Measurements from ENCODE around the gene TIMM29. TPM values are rescaled to one million over a fixed set of nuclear protein-coding genes. Genes with fewer than 3 reads are reported as not detected.
A peak's percentile ranks its signal among the peaks of the same experiment; 100 is the strongest.
"Not testable (repeated sequence)": the region's sequence is repeated elsewhere in the genome, so short reads cannot be mapped to it uniquely, and the experiment has no call there.

Gene TIMM29
- total and polyA plus RNA-seq, 7 experiments from 2014 or later, result 15.8 to 47.5 (median 27.1) TPM

- Histone ChIP-seq H3K9me3 (ENCODE audit: control insufficient read depth in 2 of 3, low read length in 3 of 3) (no peaks in the 10 kb centered on the region), H3K36me3 (ENCODE audit: control insufficient read depth in 2 of 3, insufficient read depth in 3 of 3, low read length in 3 of 3) (peaks cover 0 to 3% (median 0%) of the 10 kb centered on the region in 3 experiments), H3K4me1 (ENCODE audit: control insufficient read depth in 2 of 2, insufficient read depth in 2 of 2, low read length in 2 of 2) (no peaks in the 10 kb centered on the region), H3K27me3 (ENCODE audit: control insufficient read depth in 2 of 2, insufficient read depth in 2 of 2, low read length in 2 of 2) (no peaks in the 10 kb centered on the region), H3K4me3 (ENCODE audit: low read length) (no peak overlapping the region), H3K27ac (ENCODE audit: low read depth, low read length) (no peak overlapping the region)
- ATAC-seq, result no peak
- intact Hi-C loops (cut with micrococcal nuclease), result loop anchor here (1.0 to 5.0 kb wide), 2 partner anchors 102 to 196 kb away; no protein-coding TSS in a partner anchor
- Mint-ChIP-seq H3K9me3 (no peaks in the 10 kb centered on the region), H3K27me3 (no peaks in the 10 kb centered on the region), H3K36me3 (peaks cover 0 to 3% (median 0%) of the 10 kb centered on the region in 5 donors), H3K27ac (peak overlapping the region in 1 of 9 donors; percentile 51), H3K4me3 (no peak overlapping the region), H3K4me1 (peaks cover 5 to 17% (median 12%) of the 10 kb centered on the region in 7 donors)
- POLR2A ChIA-PET, result no interaction called here
- DNase-seq, result no peak
- CTCF ChIA-PET, result interaction anchor here (1.2 to 2.1 kb wide), 3 partner anchors 34 to 94 kb away, joined by 3 to 5 read pairs (median 4); no protein-coding TSS in a partner anchor
Measured at GRCh38 chr19:10935371-10936059, 6.9 kb downstream of the TIMM29 start.

GRCh38 chr19:10936661-10937084, 8.1 kb downstream of the TIMM29 start:
- no peaks in the 10 kb centered on the region for H3K27me3 Mint-ChIP-seq
- ChIA-PET CTCF (interaction anchor here (0.6 to 2.1 kb wide), 10 partner anchors 24 to 522 kb away, joined by 3 to 5 read pairs (median 4); no protein-coding TSS in a partner anchor), POLR2A (interaction anchor here (0.6 to 1.0 kb wide), 2 partner anchors 49 to 429 kb away, joined by 3 to 4 read pairs; no protein-coding TSS in a partner anchor)
- peaks cover 0 to 3% (median 0%) of the 10 kb centered on the region in 5 donors for H3K36me3 Mint-ChIP-seq
- H3K9me3 Mint-ChIP-seq, result no peaks in the 10 kb centered on the region
- ATAC-seq (peak; percentile 89), DNase-seq (peak in 7 of 9 donors; percentile 40 to 69 (median 62))
- no peaks in the 10 kb centered on the region for H3K27me3 ChIP-seq (ENCODE audit: control insufficient read depth in 2 of 2, insufficient read depth in 2 of 2, low read length in 2 of 2)
- intact Hi-C loops (cut with micrococcal nuclease), result loop anchor here (1.0 to 5.0 kb wide), 2 partner anchors 101 to 195 kb away; no protein-coding TSS in a partner anchor
- peak overlapping the region in 4 of 10 donors; percentile 5 to 48 (median 38) for H3K4me3 Mint-ChIP-seq
- no peak overlapping the region for H3K27ac ChIP-seq (ENCODE audit: low read depth, low read length)
- no peak overlapping the region for H3K4me3 ChIP-seq (ENCODE audit: low read length)
- peak overlapping the region in 2 of 9 donors; percentile 34 to 55 for H3K27ac Mint-ChIP-seq
- peaks cover 0 to 13% (median 8%) of the 10 kb centered on the region in 7 donors for H3K4me1 Mint-ChIP-seq
- no peaks in the 10 kb centered on the region for H3K9me3 ChIP-seq (ENCODE audit: control insufficient read depth in 2 of 3, low read length in 3 of 3)
- H3K4me1 ChIP-seq (ENCODE audit: control insufficient read depth in 2 of 2, insufficient read depth in 2 of 2, low read length in 2 of 2), result no peaks in the 10 kb centered on the region
- H3K36me3 ChIP-seq (ENCODE audit: control insufficient read depth in 2 of 3, insufficient read depth in 3 of 3, low read length in 3 of 3), result no peaks in the 10 kb centered on the region

GRCh38 chr19:10941649-10942048, 13.0 kb downstream of the TIMM29 start:
- H3K4me1 ChIP-seq (ENCODE audit: control insufficient read depth in 2 of 2, insufficient read depth in 2 of 2, low read length in 2 of 2); H3K9me3 ChIP-seq (ENCODE audit: control insufficient read depth in 2 of 3, low read length in 3 of 3); ATAC-seq; POLR2A ChIA-PET; H3K27ac ChIP-seq (ENCODE audit: low read depth, low read length); H3K4me3 ChIP-seq (ENCODE audit: low read length); DNase-seq; H3K36me3 ChIP-seq (ENCODE audit: control insufficient read depth in 2 of 3, insufficient read depth in 3 of 3, low read length in 3 of 3); H3K4me3 Mint-ChIP-seq; H3K27ac Mint-ChIP-seq; H3K27me3 ChIP-seq (ENCODE audit: control insufficient read depth in 2 of 2, insufficient read depth in 2 of 2, low read length in 2 of 2); H3K9me3 Mint-ChIP-seq; H3K36me3 Mint-ChIP-seq; H3K27me3 Mint-ChIP-seq: not testable (repeated sequence)
- CTCF ChIA-PET, result interaction anchor here (0.6 to 1.8 kb wide), 17 partner anchors 8 to 320 kb away, joined by 3 to 9 read pairs (median 3); no protein-coding TSS in a partner anchor
- peaks cover 0 to 12% (median 8%) of the 10 kb centered on the region in 7 donors for H3K4me1 Mint-ChIP-seq
- intact Hi-C loops (cut with micrococcal nuclease), result loop anchor here (1.0 to 2.0 kb wide), 6 partner anchors 13 to 190 kb away; partner anchors contain the start of genes SMARCA4 (in 1 of the 2), TIMM29 (in 1 of the 2) and YIPF2 (in 1 of the 2)

GRCh38 chr19:10943412-10943811, 14.8 kb downstream of the TIMM29 start:
- H3K4me1 Mint-ChIP-seq; H3K9me3 ChIP-seq (ENCODE audit: control insufficient read depth in 2 of 3, low read length in 3 of 3); ATAC-seq; H3K27ac Mint-ChIP-seq; POLR2A ChIA-PET; H3K36me3 ChIP-seq (ENCODE audit: control insufficient read depth in 2 of 3, insufficient read depth in 3 of 3, low read length in 3 of 3); H3K4me3 ChIP-seq (ENCODE audit: low read length); H3K27me3 Mint-ChIP-seq; DNase-seq; H3K36me3 Mint-ChIP-seq; H3K9me3 Mint-ChIP-seq; H3K27ac ChIP-seq (ENCODE audit: low read depth, low read length); H3K4me3 Mint-ChIP-seq; H3K4me1 ChIP-seq (ENCODE audit: control insufficient read depth in 2 of 2, insufficient read depth in 2 of 2, low read length in 2 of 2); H3K27me3 ChIP-seq (ENCODE audit: control insufficient read depth in 2 of 2, insufficient read depth in 2 of 2, low read length in 2 of 2): not testable (repeated sequence)
- CTCF ChIA-PET, result interaction anchor here (0.5 to 0.9 kb wide), 3 partner anchors 55 to 79 kb away, joined by 3 read pairs; no protein-coding TSS in a partner anchor
- intact Hi-C loops (cut with micrococcal nuclease), result loop anchor here (2.0 kb wide), 3 partner anchors 15 to 67 kb away; partner anchors contain the start of genes SMARCA4 (in 1 of the 2), TIMM29 (in 1 of the 2) and YIPF2 (in 1 of the 2)

GRCh38 chr19:10945264-10945663, 16.7 kb downstream of the TIMM29 start:
- no peak overlapping the region for H3K27ac ChIP-seq (ENCODE audit: low read depth, low read length)
- H3K9me3 Mint-ChIP-seq, result no peaks in the 10 kb centered on the region
- DNase-seq (no peak), ATAC-seq (no peak)
- H3K4me1 Mint-ChIP-seq, result peaks cover 0 to 9% (median 5%) of the 10 kb centered on the region in 7 donors
- POLR2A ChIA-PET, result interaction anchor here (0.5 kb wide), 1 partner anchor 16 kb away, joined by 3 read pairs; no protein-coding TSS in a partner anchor
- CTCF ChIA-PET, result interaction anchor here (1.3 kb wide), 1 partner anchor 91 kb away, joined by 5 read pairs; no protein-coding TSS in a partner anchor
- no peaks in the 10 kb centered on the region for H3K4me1 ChIP-seq (ENCODE audit: control insufficient read depth in 2 of 2, insufficient read depth in 2 of 2, low read length in 2 of 2)
- H3K36me3 ChIP-seq (ENCODE audit: control insufficient read depth in 2 of 3, insufficient read depth in 3 of 3, low read length in 3 of 3), result no peaks in the 10 kb centered on the region
- H3K4me3 Mint-ChIP-seq, result no peak overlapping the region
- no peaks in the 10 kb centered on the region for H3K36me3 Mint-ChIP-seq
- no peaks in the 10 kb centered on the region for H3K27me3 Mint-ChIP-seq
- intact Hi-C loops (cut with micrococcal nuclease), result no loop called here
- H3K9me3 ChIP-seq (ENCODE audit: control insufficient read depth in 2 of 3, low read length in 3 of 3), result no peaks in the 10 kb centered on the region
- H3K27me3 ChIP-seq (ENCODE audit: control insufficient read depth in 2 of 2, insufficient read depth in 2 of 2, low read length in 2 of 2), result no peaks in the 10 kb centered on the region
- no peak overlapping the region for H3K27ac Mint-ChIP-seq
- H3K4me3 ChIP-seq (ENCODE audit: low read length), result no peak overlapping the region

- no peaks in the 10 kb centered on the region for H3K4me1 ChIP-seq (ENCODE audit: control insufficient read depth in 2 of 2, insufficient read depth in 2 of 2, low read length in 2 of 2)
- no peak overlapping the region for H3K4me3 ChIP-seq (ENCODE audit: low read length)
- ChIA-PET POLR2A (no interaction called here), CTCF (no interaction called here)
- H3K27me3 ChIP-seq (ENCODE audit: control insufficient read depth in 2 of 2, insufficient read depth in 2 of 2, low read length in 2 of 2), result no peaks in the 10 kb centered on the region
- Mint-ChIP-seq H3K4me1 (peaks cover 0 to 6% (median 2%) of the 10 kb centered on the region in 7 donors), H3K27ac (no peak overlapping the region), H3K27me3 (no peaks in the 10 kb centered on the region), H3K4me3 (no peak overlapping the region), H3K36me3 (no peaks in the 10 kb centered on the region), H3K9me3 (no peaks in the 10 kb centered on the region)
- no peaks in the 10 kb centered on the region for H3K9me3 ChIP-seq (ENCODE audit: control insufficient read depth in 2 of 3, low read length in 3 of 3)
- no peak for DNase-seq
- no peaks in the 10 kb centered on the region for H3K36me3 ChIP-seq (ENCODE audit: control insufficient read depth in 2 of 3, insufficient read depth in 3 of 3, low read length in 3 of 3)
- ATAC-seq, result no peak
- no peak overlapping the region for H3K27ac ChIP-seq (ENCODE audit: low read depth, low read length)
- intact Hi-C loops (cut with micrococcal nuclease), result no loop called here
Measured at GRCh38 chr19:10946958-10947657, 18.5 kb downstream of the TIMM29 start.

All from naive thymus-derived CD4-positive, alpha-beta T cell (primary cell).